Measurements from ENCODE around the gene GFRA4. TPM values are rescaled to one million over a fixed set of nuclear protein-coding genes. Genes with fewer than 3 reads are reported as not detected.

GFRA4 gene
- total RNA-seq, 1 experiment from 2014 or later, result not detected

- Histone ChIP-seq H2BK120ac (ENCODE audit: low read depth, low read length, poor library complexity, severe bottlenecking) (no peak overlapping the region), H3K4me2 (ENCODE audit: insufficient read depth, insufficient read length, low read length) (no peak overlapping the region), H3K4ac (ENCODE audit: low read depth, low read length) (no peak overlapping the region), H3K9me3 (ENCODE audit: control insufficient read depth, low read depth, low read length) (no peaks in the 10 kb centered on the region), H4K20me1 (ENCODE audit: control insufficient read depth, insufficient read depth, insufficient read length) (peaks cover 2% of the 10 kb centered on the region), H2BK12ac (ENCODE audit: insufficient read length, low read depth, low read length) (no peak overlapping the region), H4K5ac (ENCODE audit: insufficient read length, low read depth, low read length) (no peak overlapping the region), H2BK15ac (ENCODE audit: low read depth, low read length) (no peak overlapping the region), H3K79me2 (ENCODE audit: insufficient read depth, low read length) (no peaks in the 10 kb centered on the region), H3K56ac (ENCODE audit: insufficient read length, low read depth, low read length) (no peak overlapping the region), H3K9ac (ENCODE audit: extremely low read depth, insufficient read length, low read length) (no peak overlapping the region), H4K8ac (replicated peaks; ENCODE audit: insufficient read length, low read depth, low read length) (no peak overlapping the region), H3K27ac (ENCODE audit: insufficient read length, low read depth, low read length) (no peak overlapping the region), H3K23me2 (ENCODE audit: insufficient read length, low read depth, low read length, poor library complexity, severe bottlenecking) (no peaks in the 10 kb centered on the region), H3K27me3 (ENCODE audit: insufficient read depth, low read length) (no peaks in the 10 kb centered on the region), H3K14ac (ENCODE audit: insufficient read depth, low read length) (no peak overlapping the region; the same call in 1 of the 2 replicates), H3K23ac (ENCODE audit: insufficient read length, low read depth, low read length) (no peak overlapping the region), H2AFZ (ENCODE audit: low read length) (no peak overlapping the region), H3K18ac (ENCODE audit: insufficient read length, low read depth, low read length) (no peak overlapping the region), H3T11ph (ENCODE audit: low read length) (no peak overlapping the region), H3K79me1 (ENCODE audit: insufficient read depth, low read depth, low read length, poor library complexity, severe bottlenecking) (no peaks in the 10 kb centered on the region), H2BK20ac (ENCODE audit: low read depth, low read length, poor library complexity, severe bottlenecking) (no peak overlapping the region), H2BK5ac (ENCODE audit: insufficient read length, low read length) (no peak overlapping the region), H4K91ac (ENCODE audit: insufficient read length, low read depth, low read length) (no peak overlapping the region), H2AK5ac (ENCODE audit: insufficient read length, low read length) (no peak overlapping the region), H3K4me1 (ENCODE audit: insufficient read depth, low read length) (no peaks in the 10 kb centered on the region)
- WGBS (ENCODE audit: extremely low coverage, insufficient read length, low lambda C conversion rate), result no CpG with 5 or more reads among the region's 13 CpGs
- H3K4me3 Mint-ChIP-seq, result no peak overlapping the region
- no peaks in the 10 kb centered on the region; a peak in 2 of 7 replicates for H3K36me3 Mint-ChIP-seq (ENCODE audit: insufficient read depth in 1 of 3, low read depth in 3 of 3)
- H3K27ac Mint-ChIP-seq, result no peak overlapping the region
- H3K4me1 Mint-ChIP-seq, result no peaks in the 10 kb centered on the region
- TF ChIP-seq CTCF (conservative IDR thresholded peaks at IDR 0.05), result no peak
- DNase-seq, result peak; percentile 14
- no peaks in the 10 kb centered on the region; the same call in 1 of the 2 replicates for H3K27me3 Mint-ChIP-seq (ENCODE audit: low read depth)
- peaks cover under 1 to 1% of the 10 kb centered on the region in 2 experiments; a peak in 2 of 5 replicates for H3K9me3 Mint-ChIP-seq
Observed at GRCh38 chr20:3701061-3701998, 38.1 kb upstream of the GFRA4 start.
